IPS DF 6.9 (cell line): ENCODE measurements around the gene FOLR2.
"Not testable (repeated sequence)": the region's sequence is repeated elsewhere in the genome, so short reads cannot be mapped to it uniquely, and the experiment has no call there.

Source experiments
- DNase-seq: peaks from one replicate; pipeline ENCODE4 v3.0.0-alpha.2; 2013; ENCODE audit warnings: low read depth, low spot score
- H3K27ac ChIP-seq: one replicate; pipeline ENCODE4 v1.5.1; 2013; ENCODE audit warnings: low read length, control low read depth
- H3K27me3 ChIP-seq: 2 replicates; pipeline ENCODE4 v1.6.1; 2013; ENCODE audit warnings: mild to moderate bottlenecking, low read length; ENCODE audit not compliant: control insufficient read depth, insufficient read depth
- H3K36me3 ChIP-seq: 2 replicates; pipeline ENCODE4 v1.6.1; 2013; ENCODE audit warnings: low read length; ENCODE audit not compliant: control insufficient read depth, insufficient read depth
- H3K4me1 ChIP-seq: 2 replicates; pipeline ENCODE4 v1.6.1; 2013; ENCODE audit warnings: low read length; ENCODE audit not compliant: control insufficient read depth, insufficient read depth
- H3K4me3 ChIP-seq: 2 replicates; pipeline ENCODE4 v1.5.1; 2013; ENCODE audit warnings: mild to moderate bottlenecking, low read length
- H3K9me3 ChIP-seq: 2 replicates; pipeline ENCODE4 v1.6.1; 2013; ENCODE audit warnings: low read length, inconsistent platforms; ENCODE audit not compliant: control insufficient read depth, insufficient read depth
- WGBS: extraction: QIAGEN DNeasy Blood & Tissue Kit; methylation state at CpG from one replicate; pipeline ENCODE4 v1.1.7; 2013; ENCODE audit warnings: mixed read lengths, missing lambda C conversion rate; ENCODE audit not compliant: insufficient read length, insufficient coverage; 5-methylcytosine and 5-hydroxymethylcytosine counted together

Gene FOLR2

DNA sequence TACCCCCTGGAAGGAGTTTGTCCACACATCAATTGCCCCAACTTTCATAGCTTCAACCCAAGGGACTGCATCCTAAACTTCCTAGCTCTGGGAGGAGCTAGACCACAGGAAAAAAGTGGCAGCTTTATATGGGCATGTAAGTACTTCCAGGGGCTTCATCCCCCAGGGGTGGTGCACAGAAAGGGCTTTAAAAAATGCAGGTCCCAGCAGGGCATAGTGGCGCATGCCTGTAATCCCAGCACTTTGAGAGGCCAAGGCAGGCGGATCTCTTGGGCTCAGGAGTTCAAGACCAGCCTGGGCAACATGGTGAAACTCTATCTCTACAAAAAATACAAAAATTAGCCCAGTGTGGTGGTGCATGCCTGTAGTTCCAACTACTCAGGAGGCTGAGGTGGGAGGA lies 9.8 kb upstream of the FOLR2 start:
- H3K36me3 ChIP-seq, H3K27ac ChIP-seq, H3K4me1 ChIP-seq, H3K27me3 ChIP-seq, H3K9me3 ChIP-seq, H3K4me3 ChIP-seq, DNase-seq: not testable (repeated sequence)
- no CpG with 5 or more reads among the region's 2 CpGs for WGBS

DNA sequence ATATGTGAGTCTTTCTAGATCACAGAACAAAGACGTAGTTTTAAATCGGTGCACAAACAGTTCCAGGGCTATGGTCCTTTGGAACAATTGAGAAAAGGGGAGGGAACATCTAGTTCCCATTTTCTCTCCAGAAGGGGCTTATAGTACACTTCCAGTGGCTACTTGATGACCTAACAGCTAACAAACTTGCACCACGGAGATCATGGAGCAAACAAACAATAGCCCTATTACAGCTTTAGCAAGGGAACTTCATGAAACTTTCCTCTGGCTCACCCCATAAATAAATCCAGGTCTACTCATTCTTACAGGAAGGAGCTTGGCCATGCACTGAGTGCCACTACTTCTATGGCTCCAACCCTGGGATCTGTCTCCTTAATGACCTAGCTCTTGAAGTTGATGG lies 8.3 kb upstream of the FOLR2 start:
- DNase-seq = no peak
- WGBS = no CpG with 5 or more reads among the region's 3 CpGs

DNA sequence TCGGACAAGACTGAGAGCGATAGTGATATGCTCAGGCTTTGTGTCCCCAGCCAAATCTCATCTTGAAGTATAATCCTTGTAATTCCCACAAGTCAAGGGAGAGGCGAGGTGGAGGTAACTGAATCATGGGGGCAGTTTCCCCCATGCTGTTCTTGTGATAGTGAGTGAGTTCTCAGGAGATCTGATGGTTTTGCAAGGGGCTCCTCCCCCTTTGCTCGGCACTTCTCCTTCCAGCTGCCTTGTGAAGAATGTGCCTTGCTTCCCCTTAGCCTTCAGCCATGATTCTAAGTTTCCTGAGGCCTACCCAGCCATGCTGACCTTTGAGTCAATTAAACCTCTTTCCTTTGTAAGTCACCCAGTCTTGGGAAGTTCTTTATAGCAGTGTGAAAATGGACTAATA lies 7.5 kb upstream of the FOLR2 start:
- Histone ChIP-seq H3K4me1 (no peaks in the 10 kb centered on the region), H3K36me3 (no peaks in the 10 kb centered on the region), H3K9me3 (no peaks in the 10 kb centered on the region), H3K27ac (no peak overlapping the region), H3K4me3 (no peak overlapping the region), H3K27me3 (no peaks in the 10 kb centered on the region)
- DNase-seq = no peak
- no CpG with 5 or more reads among the region's 4 CpGs for WGBS

More for the DNA sequence above, 8.3 kb upstream of the FOLR2 start:
- Histone ChIP-seq H3K27ac (no peak overlapping the region), H3K27me3 (no peaks in the 10 kb centered on the region), H3K9me3 (no peaks in the 10 kb centered on the region), H3K36me3 (no peaks in the 10 kb centered on the region), H3K4me1 (no peaks in the 10 kb centered on the region), H3K4me3 (no peak overlapping the region)

DNA sequence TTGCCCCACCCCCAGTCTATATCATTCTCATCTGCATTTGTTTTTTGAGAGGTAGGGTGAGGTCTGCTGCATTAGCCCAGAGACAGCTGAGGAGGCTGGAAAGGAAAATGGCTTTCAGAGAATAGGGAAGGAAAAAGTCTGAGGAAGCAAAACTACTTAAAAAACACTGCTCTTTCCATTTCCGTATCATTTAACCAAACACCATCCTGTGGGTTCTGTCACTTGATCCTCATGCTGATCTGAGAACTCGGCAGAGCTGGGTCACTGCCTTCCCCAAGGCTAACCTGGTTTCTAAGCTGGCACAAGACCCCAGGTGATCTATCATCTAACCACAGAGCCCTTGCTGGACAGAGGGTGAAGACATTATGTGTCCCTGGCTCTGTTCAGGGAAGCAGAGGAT lies 1.2 kb downstream of the FOLR2 start:
- H3K27me3 ChIP-seq = no peaks in the 10 kb centered on the region
- WGBS = no CpG with 5 or more reads among the region's 2 CpGs
- no peak for DNase-seq
- no peaks in the 10 kb centered on the region for H3K36me3 ChIP-seq
- no peaks in the 10 kb centered on the region for H3K9me3 ChIP-seq
- H3K4me1 ChIP-seq = peaks cover 2% of the 10 kb centered on the region; the same call in 1 of the 2 replicates
- H3K4me3 ChIP-seq = no peak overlapping the region
- no peak overlapping the region for H3K27ac ChIP-seq

DNA sequence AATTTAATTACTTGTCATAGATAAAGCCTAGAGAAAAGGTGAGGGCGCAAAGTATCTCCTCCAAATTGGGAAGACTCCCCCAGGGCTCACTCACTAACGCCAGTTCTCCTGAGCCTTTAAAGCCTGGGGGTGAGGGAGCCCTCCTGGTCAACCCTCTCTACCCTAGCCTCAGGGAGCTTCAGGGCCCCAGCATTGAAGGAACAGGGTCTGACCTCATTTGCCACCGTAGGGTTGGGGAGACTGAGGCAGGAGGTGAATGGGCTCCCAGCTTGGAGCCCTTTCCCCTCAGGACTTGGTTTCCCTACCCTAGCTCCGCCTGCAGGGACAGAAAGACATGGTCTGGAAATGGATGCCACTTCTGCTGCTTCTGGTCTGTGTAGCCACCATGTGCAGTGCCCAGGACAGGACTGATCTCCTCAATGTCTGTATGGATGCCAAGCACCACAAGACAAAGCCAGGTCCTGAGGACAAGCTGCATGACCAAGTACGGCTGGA lies 1.7 kb downstream of the FOLR2 start:
- H3K27ac ChIP-seq = no peak overlapping the region
- H3K4me1 ChIP-seq = peaks cover 2% of the 10 kb centered on the region; the same call in 1 of the 2 replicates
- no peaks in the 10 kb centered on the region for H3K36me3 ChIP-seq
- no peaks in the 10 kb centered on the region for H3K27me3 ChIP-seq
- DNase-seq = no peak
- no peaks in the 10 kb centered on the region for H3K9me3 ChIP-seq
- no CpG with 5 or more reads among the region's 5 CpGs for WGBS
- no peak overlapping the region for H3K4me3 ChIP-seq

DNA sequence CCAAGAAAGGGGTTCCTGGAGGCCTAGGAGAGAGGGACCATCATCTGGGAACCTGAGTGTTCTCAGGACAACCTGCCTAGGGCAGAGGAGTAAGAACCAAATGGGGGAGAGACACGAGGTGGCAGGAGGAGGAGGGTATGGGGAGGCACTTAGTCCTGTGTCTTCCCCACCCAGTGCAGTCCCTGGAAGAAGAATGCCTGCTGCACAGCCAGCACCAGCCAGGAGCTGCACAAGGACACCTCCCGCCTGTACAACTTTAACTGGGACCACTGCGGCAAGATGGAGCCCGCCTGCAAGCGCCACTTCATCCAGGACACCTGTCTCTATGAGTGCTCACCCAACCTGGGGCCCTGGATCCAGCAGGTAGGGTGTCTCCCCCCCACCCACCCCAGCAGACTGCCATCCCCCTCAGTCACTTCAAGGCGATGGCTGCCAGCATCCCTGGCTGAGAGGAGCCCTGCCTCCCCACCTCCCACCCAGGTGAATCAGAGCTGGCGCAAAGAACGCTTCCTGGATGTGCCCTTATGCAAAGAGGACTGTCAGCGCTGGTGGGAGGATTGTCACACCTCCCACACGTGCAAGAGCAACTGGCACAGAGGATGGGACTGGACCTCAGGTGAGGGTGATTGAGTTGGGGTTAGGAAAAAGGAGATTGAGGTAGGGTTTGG lies 4.2 kb downstream of the FOLR2 start:
- Histone ChIP-seq H3K27ac (no peak overlapping the region), H3K4me3 (no peak overlapping the region), H3K36me3 (no peaks in the 10 kb centered on the region), H3K9me3 (no peaks in the 10 kb centered on the region), H3K4me1 (peaks cover 5% of the 10 kb centered on the region), H3K27me3 (no peaks in the 10 kb centered on the region)
- WGBS = no CpG with 5 or more reads among the region's 10 CpGs
- DNase-seq = no peak

DNA sequence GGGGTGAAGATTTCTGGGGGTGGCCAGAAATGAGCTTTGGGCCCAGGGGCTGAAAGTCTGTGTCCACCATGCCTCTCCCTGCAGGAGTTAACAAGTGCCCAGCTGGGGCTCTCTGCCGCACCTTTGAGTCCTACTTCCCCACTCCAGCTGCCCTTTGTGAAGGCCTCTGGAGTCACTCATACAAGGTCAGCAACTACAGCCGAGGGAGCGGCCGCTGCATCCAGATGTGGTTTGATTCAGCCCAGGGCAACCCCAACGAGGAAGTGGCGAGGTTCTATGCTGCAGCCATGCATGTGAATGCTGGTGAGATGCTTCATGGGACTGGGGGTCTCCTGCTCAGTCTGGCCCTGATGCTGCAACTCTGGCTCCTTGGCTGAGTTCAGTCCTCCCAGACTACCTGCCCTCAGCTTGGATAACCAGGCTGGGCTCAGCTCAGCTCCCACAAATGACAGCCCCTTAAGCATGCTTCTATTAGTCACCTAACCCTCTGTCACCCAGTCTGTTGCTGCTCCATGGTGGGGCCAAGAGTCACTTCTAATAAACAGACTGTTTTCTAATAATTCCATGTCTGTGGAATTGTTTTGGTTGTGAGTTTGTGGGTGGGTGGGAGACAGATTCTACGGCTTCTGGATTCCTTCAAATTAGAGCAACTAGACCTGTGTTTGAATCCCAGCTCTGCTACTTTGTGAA lies 4.9 kb downstream of the FOLR2 start:
- Histone ChIP-seq H3K36me3 (no peaks in the 10 kb centered on the region), H3K27me3 (no peaks in the 10 kb centered on the region), H3K4me3 (no peak overlapping the region), H3K4me1 (peaks cover 5% of the 10 kb centered on the region), H3K27ac (no peak overlapping the region), H3K9me3 (no peaks in the 10 kb centered on the region)
- no CpG with 5 or more reads among the region's 7 CpGs for WGBS
- no peak for DNase-seq

DNA sequence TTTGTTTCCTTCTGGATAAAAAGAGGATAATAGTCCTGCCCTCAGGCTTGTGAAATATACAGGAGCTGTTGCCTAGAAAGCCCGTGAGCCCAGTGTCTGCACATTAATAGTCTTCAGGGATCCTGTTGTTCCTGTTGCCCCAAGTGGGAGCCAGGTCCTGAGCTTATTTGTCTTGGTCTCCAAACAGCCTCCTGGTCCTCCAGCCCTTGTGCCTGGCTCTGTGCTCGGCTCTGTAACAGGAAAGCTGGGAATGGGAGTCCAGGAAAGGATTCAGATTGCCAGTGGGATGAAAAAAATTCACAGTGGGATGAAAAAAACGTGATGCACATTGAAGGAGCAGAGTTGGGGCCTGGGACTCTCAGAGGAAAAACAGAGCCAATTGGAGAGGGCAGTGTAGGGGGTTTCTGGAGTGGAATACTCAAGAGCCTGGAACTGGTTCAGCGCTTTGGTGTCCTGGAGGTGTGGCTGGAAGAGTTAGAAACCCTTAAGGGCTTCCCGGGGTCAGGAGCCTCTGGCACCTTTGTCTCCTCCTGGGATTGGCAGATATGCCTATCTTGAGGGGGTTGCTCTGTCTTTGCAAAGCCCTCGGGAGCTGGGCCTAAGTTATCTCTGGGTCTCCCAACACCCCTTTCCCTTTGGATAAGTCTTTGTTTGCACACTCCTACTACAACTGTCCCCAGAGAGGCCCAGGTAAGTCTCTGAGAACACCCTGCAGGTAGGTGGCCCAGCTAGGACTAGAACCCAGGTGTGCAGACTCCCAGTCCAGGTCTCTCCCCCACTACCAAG lies 5.7 kb downstream of the FOLR2 start:
- Histone ChIP-seq H3K4me1 (peaks cover 5% of the 10 kb centered on the region), H3K27ac (no peak overlapping the region), H3K36me3 (no peaks in the 10 kb centered on the region), H3K27me3 (no peaks in the 10 kb centered on the region), H3K9me3 (no peaks in the 10 kb centered on the region), H3K4me3 (no peak overlapping the region)
- no peak for DNase-seq
- WGBS = no CpG with 5 or more reads among the region's 6 CpGs

DNA sequence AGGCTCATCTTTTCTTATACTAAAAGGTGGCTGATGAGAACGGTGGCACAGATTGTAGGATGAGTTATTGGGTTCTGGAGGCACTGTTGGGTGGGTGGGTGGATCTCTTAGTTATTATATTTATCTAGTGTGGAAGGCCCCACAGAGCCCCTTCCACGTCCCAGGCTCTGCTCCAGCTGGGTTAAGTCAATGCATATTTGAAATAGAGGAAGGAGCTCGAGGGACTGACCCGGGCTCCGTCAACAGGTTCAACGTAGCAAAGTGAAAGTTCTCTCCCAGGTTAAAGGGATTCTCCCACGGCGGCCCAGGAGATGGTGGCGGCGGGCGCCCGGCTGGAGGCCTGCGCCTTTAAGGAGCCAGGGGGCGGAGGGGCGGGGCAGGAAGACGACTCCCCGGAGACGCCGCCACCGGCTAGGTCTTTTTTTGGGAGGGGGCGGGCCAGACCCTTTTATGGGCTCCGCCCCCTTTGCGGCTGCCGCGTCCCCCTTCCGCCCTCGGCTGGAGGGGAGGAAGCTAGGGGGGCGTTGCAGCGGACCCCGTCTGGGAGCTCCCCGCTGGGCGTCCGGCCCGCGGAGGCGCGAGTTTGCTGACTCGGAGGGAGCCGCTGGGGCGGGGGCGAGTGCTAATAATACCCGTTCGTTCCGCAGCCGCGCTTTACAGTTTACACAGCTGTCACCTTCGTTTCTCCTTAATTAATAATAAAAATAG lies 6.5 kb downstream of the FOLR2 start:
- Histone ChIP-seq H3K4me3 (peak overlapping the region; percentile 64; the same call in 1 of the 2 replicates), H3K9me3 (no peaks in the 10 kb centered on the region), H3K27me3 (no peaks in the 10 kb centered on the region), H3K27ac (no peak overlapping the region), H3K36me3 (no peaks in the 10 kb centered on the region), H3K4me1 (peaks cover 5% of the 10 kb centered on the region)
- peak; percentile 71 for DNase-seq
- WGBS = no CpG with 5 or more reads among the region's 47 CpGs
